ENCODE measurements around the gene CUX1. TPM values are rescaled to one million over a fixed set of nuclear protein-coding genes. Genes with fewer than 3 reads are reported as not detected.
A peak's percentile ranks its signal among the peaks of the same experiment; 100 is the strongest.
"Not testable (repeated sequence)": the region's sequence is repeated elsewhere in the genome, so short reads cannot be mapped to it uniquely, and the experiment has no call there.

The CUX1 gene
- total and polyA plus RNA-seq, 9 donors = 42.2 to 151 (median 126) TPM

DNA sequence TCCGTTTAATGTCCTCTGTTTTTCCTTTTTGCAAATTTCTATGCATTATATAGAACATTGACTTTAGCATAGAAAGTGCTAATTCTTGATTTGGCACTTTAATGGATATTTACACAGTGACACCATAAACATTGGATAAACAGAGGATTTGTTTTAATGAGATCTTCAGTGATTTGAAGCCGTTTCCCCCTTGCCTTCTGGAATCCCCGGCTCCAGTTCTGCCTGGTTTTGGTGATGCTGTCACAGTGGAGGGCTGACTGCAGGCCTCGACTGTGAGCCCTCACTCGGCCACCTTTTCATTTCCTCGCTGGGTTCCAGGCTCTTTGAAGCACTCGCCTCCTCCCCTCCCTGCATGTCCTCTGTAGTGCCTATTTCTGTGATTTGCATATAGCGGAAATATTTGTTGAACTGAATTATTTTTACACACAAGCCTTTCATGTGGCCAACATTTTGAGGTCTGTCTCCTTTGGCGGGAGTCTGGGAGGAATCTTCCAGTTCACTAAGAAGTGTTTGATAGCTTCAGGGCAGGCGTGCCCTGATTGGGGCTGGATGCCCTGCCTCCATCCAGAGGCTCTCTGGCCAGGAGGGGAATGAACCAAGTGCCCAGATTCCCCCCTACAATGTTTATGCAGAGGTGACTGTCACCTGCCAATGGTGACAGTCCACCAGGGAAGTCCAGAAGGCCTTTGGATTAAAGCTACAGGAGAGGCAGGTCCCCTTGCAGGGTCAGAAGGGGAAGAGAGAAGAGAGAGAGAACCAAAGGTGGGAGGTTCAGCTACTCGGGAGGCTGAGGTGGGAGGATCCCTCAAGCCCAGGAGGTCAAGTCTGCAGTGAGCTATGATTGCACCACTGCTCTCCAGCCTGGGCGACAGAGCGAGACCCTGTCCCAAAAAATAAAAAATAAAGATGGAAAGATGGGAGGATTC is 67.5 kb downstream of the CUX1 start:
- intact Hi-C loops (cut with DNase I) = no loop called here
- Histone ChIP-seq H3K27ac (peak overlapping the region in 1 of 2 donors; percentile 35), H3K4me1 (ENCODE audit: insufficient read depth) (peaks cover 26% of the 10 kb centered on the region), H3K27me3 (no peaks in the 10 kb centered on the region), H3K4me3 (no peak overlapping the region), H3K9me3 (no peaks in the 10 kb centered on the region), H3K36me3 (no peaks in the 10 kb centered on the region)
- WGBS, 3 donors = 74 to 81% (median 77%) methylated on average over 13 of the region's 13 CpGs
- no peak for DNase-seq
- TF ChIP-seq EP300 (IDR thresholded peaks at IDR 0.05) (no peak), POLR2A (IDR thresholded peaks at IDR 0.05) (no peak)
- TF ChIP-seq, protein P1, sequence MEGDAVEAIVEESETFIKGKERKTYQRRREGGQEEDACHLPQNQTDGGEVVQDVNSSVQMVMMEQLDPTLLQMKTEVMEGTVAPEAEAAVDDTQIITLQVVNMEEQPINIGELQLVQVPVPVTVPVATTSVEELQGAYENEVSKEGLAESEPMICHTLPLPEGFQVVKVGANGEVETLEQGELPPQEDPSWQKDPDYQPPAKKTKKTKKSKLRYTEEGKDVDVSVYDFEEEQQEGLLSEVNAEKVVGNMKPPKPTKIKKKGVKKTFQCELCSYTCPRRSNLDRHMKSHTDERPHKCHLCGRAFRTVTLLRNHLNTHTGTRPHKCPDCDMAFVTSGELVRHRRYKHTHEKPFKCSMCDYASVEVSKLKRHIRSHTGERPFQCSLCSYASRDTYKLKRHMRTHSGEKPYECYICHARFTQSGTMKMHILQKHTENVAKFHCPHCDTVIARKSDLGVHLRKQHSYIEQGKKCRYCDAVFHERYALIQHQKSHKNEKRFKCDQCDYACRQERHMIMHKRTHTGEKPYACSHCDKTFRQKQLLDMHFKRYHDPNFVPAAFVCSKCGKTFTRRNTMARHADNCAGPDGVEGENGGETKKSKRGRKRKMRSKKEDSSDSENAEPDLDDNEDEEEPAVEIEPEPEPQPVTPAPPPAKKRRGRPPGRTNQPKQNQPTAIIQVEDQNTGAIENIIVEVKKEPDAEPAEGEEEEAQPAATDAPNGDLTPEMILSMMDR (IDR thresholded peaks at IDR 0.05) = no peak

DNA sequence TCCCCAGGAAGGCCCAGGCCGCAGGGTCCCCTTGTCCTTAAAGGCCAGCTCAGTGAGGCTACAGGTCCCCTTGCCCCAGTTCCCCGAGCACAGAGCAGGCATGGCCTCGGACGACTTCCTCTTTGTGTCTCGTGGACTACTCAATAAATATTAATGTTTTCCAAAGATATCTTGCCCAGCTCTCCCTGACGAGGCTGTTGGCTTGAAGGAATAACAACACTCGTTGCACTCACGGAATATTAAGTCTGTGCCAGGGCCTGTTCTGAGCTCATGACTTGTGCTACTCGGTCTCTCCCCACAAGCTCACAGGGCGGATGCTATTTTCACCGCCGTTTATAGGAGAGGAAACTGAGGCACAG is 68.2 kb downstream of the CUX1 start:
- no peak overlapping the region for H3K4me3 ChIP-seq
- TF ChIP-seq POLR2A (IDR thresholded peaks at IDR 0.05) = no peak
- TF ChIP-seq, protein P1 (IDR thresholded peaks at IDR 0.05) = no peak
- TF ChIP-seq EP300 (IDR thresholded peaks at IDR 0.05) = no peak
- no peaks in the 10 kb centered on the region for H3K36me3 ChIP-seq
- H3K27me3 ChIP-seq = no peaks in the 10 kb centered on the region
- no peak for DNase-seq
- WGBS, 3 donors = 42 to 50% (median 50%) methylated on average over 12 of the region's 12 CpGs
- H3K27ac ChIP-seq = peak overlapping the region in 1 of 2 donors; percentile 35
- H3K4me1 ChIP-seq (ENCODE audit: insufficient read depth) = peaks cover 25% of the 10 kb centered on the region
- H3K9me3 ChIP-seq = no peaks in the 10 kb centered on the region
- intact Hi-C loops (cut with DNase I) = no loop called here

DNA sequence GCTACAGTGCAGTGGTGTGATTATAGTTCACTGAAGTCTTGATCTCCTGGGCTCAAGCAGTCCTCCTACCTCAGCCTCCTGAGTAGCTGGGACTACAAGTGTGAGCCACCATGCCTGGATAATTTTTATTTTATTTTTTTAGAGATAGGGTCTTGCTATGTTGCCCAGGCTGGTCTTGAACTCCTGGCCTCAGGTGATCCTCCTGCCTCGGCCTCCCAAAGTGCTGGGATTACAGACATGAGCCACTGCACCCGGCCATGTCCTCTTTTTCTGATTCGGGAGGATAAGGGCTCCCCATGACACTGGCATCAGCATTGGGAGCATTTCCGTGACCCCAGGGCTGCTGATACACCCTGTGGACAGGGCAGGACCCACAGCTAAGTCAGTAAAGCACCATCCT is 69.9 kb downstream of the CUX1 start:
- DNase-seq; H3K27me3 ChIP-seq; H3K9me3 ChIP-seq; H3K36me3 ChIP-seq; H3K4me3 ChIP-seq; H3K27ac ChIP-seq; intact Hi-C loops (cut with DNase I): not testable (repeated sequence)
- H3K4me1 ChIP-seq (ENCODE audit: insufficient read depth) = peaks cover 21% of the 10 kb centered on the region
- WGBS, 3 donors = 94 to 97% (median 95%) methylated on average over 4 of the region's 4 CpGs

DNA sequence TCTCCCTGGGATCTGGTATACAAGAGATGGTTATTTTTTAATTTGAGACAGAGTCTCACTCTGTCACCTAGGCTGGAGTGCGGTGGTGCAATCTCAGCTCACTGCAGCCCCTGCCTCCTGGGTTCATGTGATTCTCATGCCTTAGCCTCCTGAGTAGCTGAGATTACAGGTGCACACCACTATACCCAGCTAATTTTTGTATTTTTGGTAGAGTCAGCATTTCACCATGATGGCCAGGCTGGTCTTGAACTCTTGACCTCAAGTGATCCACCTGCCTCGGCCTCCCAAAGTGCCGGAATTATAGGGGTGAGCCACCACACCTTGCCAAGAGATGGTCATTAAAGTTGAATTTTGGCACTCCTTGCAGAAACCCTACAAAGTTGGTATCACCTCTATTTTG is 71.1 kb downstream of the CUX1 start:
- H3K9me3 ChIP-seq; DNase-seq; intact Hi-C loops (cut with DNase I); H3K27me3 ChIP-seq; H3K4me3 ChIP-seq; H3K27ac ChIP-seq; H3K36me3 ChIP-seq: not testable (repeated sequence)
- H3K4me1 ChIP-seq (ENCODE audit: insufficient read depth) = peaks cover 17% of the 10 kb centered on the region
- 86 to 94% (median 92%) methylated on average over 3 of the region's 3 CpGs for WGBS, 3 donors

DNA sequence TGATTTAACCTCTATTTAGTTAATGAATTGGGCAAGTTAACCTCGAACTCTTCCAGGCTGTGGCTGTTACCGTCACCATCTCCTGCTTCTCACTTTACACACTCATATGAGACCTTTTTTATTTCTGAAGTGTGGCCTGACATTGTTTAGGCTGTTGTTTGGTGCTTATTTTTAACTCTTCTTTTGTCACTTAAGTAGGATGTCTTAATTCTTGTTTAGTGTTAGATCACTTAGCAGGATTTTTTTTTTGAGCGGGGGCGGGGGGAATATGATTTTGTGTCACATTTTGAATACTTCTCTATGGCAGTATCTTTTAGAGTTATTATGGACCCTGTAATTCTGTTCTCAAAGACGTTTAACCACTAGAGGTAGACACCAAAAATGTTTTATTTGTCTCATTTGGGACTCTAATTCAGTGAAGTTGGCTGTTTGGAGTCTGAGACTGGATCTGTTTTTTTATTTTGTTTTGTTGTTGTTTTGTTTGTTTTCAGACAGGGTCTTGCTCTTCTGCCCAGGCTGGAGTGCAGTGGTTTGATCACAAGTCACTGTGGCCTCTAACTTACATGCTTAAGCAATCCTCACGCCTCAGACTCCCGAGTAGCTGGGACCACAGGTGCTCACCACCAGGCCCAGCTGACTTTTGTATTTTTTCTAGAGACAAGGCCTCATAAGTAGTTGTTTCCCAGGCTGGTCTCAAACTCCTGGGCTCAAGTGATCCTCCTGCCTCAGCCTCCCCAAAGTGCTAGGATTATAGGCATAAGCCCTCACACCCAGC is 73.5 kb downstream of the CUX1 start:
- WGBS, 3 donors = 92 to 96% (median 92%) methylated on average over 7 of the region's 7 CpGs
- Histone ChIP-seq H3K9me3 (no peaks in the 10 kb centered on the region), H3K36me3 (no peaks in the 10 kb centered on the region), H3K27me3 (no peaks in the 10 kb centered on the region), H3K4me3 (no peak overlapping the region), H3K4me1 (ENCODE audit: insufficient read depth) (peaks cover 5% of the 10 kb centered on the region), H3K27ac (no peak overlapping the region)
- TF ChIP-seq EP300 (IDR thresholded peaks at IDR 0.05) = no peak
- TF ChIP-seq, protein P1 (IDR thresholded peaks at IDR 0.05) = no peak
- TF ChIP-seq POLR2A (IDR thresholded peaks at IDR 0.05) = no peak
- no peak for DNase-seq
- intact Hi-C loops (cut with DNase I) = no loop called here

Measured in ovary (tissue), 9 donors.